GM18511 (cell line): Measurements from ENCODE around the gene TMEM11.

Experiments
- ATAC-seq: cut with Tn5 transposase; IDR thresholded peaks from one replicate; pipeline ENCODE4 v1.9.1; 2021; ENCODE audit warnings: mild to moderate bottlenecking, moderate library complexity; ENCODE audit not compliant: unreplicated experiment

Gene TMEM11

DNA sequence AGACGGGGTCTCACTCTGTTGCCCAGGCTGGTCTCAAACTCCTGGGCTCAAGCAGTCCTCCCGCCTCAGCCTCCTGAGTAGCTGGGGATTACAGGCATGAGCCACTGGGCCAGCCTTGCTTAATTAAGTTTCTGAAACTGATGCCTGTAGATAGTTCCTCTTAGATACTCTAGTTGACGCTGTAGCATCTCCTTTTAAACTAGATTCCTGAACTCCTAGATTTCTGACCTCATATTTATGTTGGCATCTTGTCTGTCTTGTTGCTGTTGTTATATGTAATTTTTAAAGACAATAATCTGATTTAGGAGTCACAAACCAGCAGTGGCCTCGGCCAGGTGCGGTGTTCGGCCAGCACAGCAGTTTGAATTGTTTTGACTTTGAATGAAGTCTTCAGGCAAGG lies 49.7 kb downstream of the TMEM11 start:
- no peak for ATAC-seq

DNA sequence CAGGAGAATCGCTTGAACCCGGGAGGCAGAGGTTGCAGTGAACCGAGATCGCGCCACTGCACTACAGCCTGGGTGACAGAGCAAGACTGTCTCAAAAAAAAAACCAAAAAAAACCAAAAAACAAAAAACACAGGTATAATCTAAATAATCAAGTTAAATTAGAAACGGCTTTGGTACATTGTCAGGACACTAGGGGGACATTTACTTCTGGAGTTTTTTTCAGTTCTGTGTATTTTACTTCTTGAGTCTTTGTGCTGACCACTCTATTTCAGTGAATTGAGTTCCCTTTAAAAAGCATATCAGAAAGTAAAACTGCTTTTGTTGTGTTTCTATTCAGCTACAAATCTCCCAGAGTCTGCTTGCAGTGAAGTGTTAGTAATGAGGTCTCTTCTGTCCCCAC lies 50.9 kb downstream of the TMEM11 start:
- ATAC-seq, result no peak

DNA sequence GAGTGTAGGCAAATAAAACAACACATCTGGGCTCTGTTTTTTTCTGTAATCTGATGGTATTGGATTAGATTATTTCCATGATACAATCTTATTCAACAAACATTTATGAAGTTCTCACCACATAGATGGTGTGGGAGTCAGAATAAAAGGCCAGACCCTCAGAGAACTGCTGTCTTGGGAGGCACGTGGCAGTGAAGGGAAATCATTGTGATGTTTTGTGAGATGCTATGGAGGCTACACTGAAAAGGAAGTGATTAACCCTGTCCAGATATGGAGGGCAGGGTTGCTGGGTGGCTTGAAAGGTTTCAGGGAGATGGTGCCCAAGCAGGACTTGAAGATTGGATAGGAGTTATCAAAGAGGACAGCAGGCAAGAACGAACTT lies 51.6 kb downstream of the TMEM11 start:
- no peak for ATAC-seq

DNA sequence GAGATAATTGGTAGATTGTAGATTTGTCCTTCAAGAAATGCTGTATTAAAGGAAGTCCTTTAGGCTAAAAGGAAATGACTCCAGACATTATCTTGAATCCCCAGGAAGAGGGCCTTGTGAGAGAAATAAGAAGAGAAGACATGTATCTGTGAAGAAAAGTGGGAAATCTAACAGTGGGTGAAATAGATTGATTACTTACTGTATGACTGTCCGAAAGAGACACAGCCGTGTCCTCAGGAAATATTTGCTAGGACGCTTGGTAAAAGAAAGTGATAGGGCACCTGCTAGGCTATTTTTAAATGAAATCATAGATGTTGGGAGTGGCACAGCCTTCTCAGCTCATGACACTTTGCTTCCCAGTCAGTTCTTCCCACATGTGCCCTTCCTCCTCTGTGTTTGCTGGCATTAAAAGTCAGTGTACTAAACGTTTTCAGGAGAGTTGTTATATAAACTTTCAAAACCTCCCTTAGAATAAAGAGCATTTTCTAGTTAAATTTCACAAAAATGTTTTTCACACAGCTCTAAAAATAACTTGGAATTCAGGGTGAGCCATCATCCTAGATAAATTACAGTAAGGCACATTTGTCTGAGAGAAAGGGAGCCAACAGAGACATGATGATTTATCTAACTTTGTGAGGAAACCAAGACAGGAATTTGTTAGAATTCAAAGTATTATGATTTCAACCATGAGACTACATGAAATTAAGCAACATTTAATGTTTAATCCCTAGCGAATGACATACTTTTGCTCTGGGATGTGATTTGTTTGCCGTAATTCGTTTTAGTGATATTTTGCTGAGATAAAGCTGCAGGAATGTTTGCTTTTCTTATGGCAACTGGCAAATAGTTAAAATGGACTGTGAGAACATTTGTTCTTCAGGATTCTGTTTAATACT lies 52.2 kb downstream of the TMEM11 start:
- ATAC-seq, result no peak

DNA sequence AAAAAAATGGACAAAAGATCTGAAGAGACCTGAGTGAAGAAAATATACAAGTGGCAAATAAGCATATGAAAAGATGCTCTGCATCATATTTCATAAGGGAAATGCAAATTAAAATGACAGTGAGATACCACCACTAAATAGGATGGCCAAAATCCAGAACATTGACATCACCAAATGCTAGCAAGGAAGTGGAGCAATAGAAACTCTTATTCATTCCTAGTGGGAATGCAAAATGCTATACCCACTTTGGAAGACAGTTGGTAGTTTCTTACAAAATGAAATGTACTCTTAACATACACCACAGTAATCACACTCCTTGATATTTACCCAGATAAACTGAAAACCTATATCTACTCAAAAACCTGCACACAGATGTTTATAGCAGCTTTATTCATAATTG lies 53.6 kb downstream of the TMEM11 start:
- no peak for ATAC-seq

DNA sequence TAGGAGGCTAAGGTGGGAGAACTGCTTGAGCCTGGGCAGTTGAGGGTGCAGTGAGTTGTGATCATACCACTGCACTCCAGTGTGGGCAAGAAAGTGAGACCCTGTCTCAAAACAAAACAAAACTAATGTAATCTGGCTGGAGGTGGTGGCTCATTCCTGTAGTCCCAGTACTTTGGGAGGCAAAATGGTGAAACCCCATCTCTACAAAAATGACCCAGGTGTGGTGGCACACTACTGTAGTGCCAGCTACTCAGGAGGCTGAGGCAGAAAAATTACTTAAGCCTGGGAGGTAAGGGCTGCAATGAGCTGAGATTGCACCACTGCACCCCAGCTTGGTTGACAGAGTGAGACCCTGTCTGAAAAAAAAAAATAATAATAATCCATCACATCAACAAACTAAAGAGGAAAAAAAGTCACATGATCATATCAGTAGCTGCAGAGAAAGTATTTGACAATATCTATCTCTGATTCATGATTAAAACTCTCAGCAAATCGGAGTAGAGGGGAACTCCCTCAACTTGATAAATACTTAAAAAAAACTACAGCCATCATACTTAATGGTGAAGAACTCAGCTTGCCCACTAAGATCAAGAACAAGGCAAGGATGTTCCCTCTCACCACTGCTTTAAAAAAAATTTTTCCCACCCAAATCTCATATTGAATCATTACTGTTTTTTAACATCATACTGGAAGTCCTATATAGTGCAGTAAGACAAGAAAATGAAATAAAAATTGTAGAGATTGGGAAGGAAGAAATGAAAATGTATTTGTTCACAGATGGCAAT lies 56.2 kb downstream of the TMEM11 start:
- no peak for ATAC-seq

DNA sequence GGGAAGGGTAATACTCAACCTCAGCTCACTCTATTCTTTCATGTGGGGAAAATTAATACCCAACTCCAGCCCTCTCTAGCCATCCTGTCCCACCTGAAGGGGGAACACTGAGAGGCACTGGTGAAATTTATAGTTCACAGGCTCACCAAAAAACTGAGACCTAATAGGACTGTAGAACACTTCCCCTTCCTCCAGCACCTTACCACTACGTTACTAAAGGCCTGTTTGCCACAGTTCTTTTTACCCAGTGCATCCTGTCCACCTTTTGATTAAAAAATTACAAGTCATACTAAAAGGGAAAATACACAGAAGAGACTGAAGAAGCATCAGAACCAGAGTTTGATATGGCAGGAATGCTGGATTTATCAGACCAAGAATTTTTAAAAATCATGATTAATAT lies 61.2 kb downstream of the TMEM11 start:
- no peak for ATAC-seq

DNA sequence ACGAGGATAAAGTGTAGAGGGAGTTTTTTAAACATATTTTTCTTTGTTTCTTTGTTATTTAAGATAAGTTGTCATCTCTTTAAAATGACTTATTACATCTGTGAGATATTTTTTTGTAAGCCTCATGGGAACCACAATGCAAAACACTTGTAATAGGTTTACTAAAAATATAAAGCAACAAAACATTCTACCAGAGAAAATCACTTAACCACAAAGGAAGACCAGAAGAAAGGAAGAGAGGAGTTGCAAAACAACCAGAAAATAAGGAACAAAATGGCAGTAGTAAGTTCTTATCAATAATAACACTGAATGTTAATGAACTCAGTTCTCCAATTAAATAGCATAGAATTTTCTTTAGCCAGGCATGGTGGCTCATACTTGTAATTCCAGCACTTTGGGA lies 64.3 kb downstream of the TMEM11 start:
- ATAC-seq, result no peak
